GM03348 (cell line): ENCODE data around the gene SLC30A3.

ENCODE experiments used
- DNase-seq: peaks from one replicate; pipeline ENCODE4 v3.0.0; 2012; ENCODE audit warnings: low spot score

The SLC30A3 gene

DNA sequence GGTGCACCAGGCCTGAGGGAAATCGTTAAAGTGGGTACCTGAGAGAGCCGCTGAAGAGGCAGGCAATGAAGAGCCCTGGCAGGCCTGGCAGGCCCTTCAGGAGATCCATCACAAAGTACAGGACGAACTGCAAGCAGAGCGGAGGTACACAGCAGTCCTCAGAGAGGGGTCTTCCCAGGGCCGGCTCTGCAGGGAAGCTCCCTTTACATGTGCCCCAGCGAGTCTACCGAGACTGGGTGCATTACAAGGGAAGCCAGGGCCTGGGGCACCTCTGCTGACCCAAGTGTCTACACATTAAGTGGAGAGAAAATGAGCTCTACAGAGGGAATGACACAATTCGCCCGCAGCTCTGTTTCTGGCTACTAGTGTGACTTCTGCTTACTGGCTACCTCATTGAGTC lies 59.1 kb downstream of the SLC30A3 start:
- no peak for DNase-seq
